H1 (cell line): ENCODE results near the gene THG1L.

Experiments
- EZH2 ChIP-seq: fragments of 200-600 bp; sonication (generic); IDR thresholded peaks from 2 replicates; pipeline ENCODE4 v1.7.1; 2012; ENCODE audit warnings: low read depth, mild to moderate bottlenecking, moderate library complexity, low read length, inconsistent platforms; ENCODE audit not compliant: severe bottlenecking
- FOSL1 ChIP-seq: IDR thresholded peaks from 2 replicates; pipeline ENCODE4 v1.6.1; 2011; ENCODE audit warnings: mild to moderate bottlenecking, low read depth, low read length, moderate library complexity; ENCODE audit not compliant: insufficient read depth
- GTF2F1 ChIP-seq: IDR thresholded peaks from 2 replicates; pipeline ENCODE4 v1.6.1; 2012; ENCODE audit warnings: low read depth, low read length, improper control_type of control experiment, borderline replicate concordance
- POLR2A ChIP-seq, 2 experiments: IDR thresholded peaks; 1 replicate in 1 of 2; 2 replicates in 1 of 2; pipeline ENCODE4 v1.6.1; 2011; ENCODE audit warnings: low read depth in 2 of 2, low read length in 2 of 2, mild to moderate bottlenecking in 2 of 2; ENCODE audit errors: control extremely low read depth in 1 of 2
- POLR2AphosphoS5 ChIP-seq: IDR thresholded peaks from 2 replicates; pipeline ENCODE4 v1.6.1; 2011; ENCODE audit warnings: low read depth, low read length
- RAD21 ChIP-seq, 2 experiments: IDR thresholded peaks in 1 of 2; conservative IDR thresholded peaks in 1 of 2; 2 replicates each; pipeline ENCODE4 v1.6.1; 2011; ENCODE audit warnings: low read depth in 2 of 2, low read length in 2 of 2, improper control_type of control experiment in 1 of 2, inconsistent platforms in 1 of 2, mild to moderate bottlenecking in 1 of 2, moderate library complexity in 1 of 2
- SAP30 ChIP-seq: fragments of 300-600 bp; sonication (generic); IDR thresholded peaks from 2 replicates; pipeline ENCODE4 v1.7.1; 2012; ENCODE audit warnings: low read length, moderate library complexity, mild to moderate bottlenecking, inconsistent platforms; ENCODE audit not compliant: insufficient read depth, insufficient replicate concordance
- SIN3A ChIP-seq, 2 experiments: IDR thresholded peaks in 1 of 2; conservative IDR thresholded peaks in 1 of 2; 2 replicates each; pipeline ENCODE4 v1.6.1; 2011 to 2012; ENCODE audit warnings: low read length in 2 of 2, improper control_type of control experiment in 1 of 2, low read depth in 1 of 2, mild to moderate bottlenecking in 1 of 2
- SRF ChIP-seq: IDR thresholded peaks from 2 replicates; pipeline ENCODE4 v1.6.1; 2011; ENCODE audit warnings: mild to moderate bottlenecking, low read depth, low read length, moderate library complexity
- TAF1 ChIP-seq: IDR thresholded peaks from 2 replicates; pipeline ENCODE4 v1.6.1; 2011; ENCODE audit warnings: mild to moderate bottlenecking, low read depth, low read length
- TEAD4 ChIP-seq: IDR thresholded peaks from 2 replicates; pipeline ENCODE4 v1.6.1; 2012; ENCODE audit warnings: low read depth, low read length, inconsistent platforms, mixed read lengths
- TF ChIP-seq, protein P1 (sequence below), 3 experiments: IDR thresholded peaks; 1 replicate in 2 of 3; 2 replicates in 1 of 3; pipeline versions ENCODE4 v1.5.1 to v1.6.1; 2011; ENCODE audit warnings: low read length in 3 of 3, mild to moderate bottlenecking in 3 of 3, inconsistent platforms in 2 of 3, low read depth in 1 of 3, moderate library complexity in 1 of 3; ENCODE audit not compliant: insufficient read depth in 1 of 3; ENCODE audit errors: control extremely low read depth in 1 of 3

GRCh38 chr5:157735991-157736390 is 4.8 kb downstream of the THG1L start:
- TF ChIP-seq SRF = no peak
- no peak for TF ChIP-seq SAP30
- TF ChIP-seq FOSL1 = no peak
- TF ChIP-seq, protein P1, sequence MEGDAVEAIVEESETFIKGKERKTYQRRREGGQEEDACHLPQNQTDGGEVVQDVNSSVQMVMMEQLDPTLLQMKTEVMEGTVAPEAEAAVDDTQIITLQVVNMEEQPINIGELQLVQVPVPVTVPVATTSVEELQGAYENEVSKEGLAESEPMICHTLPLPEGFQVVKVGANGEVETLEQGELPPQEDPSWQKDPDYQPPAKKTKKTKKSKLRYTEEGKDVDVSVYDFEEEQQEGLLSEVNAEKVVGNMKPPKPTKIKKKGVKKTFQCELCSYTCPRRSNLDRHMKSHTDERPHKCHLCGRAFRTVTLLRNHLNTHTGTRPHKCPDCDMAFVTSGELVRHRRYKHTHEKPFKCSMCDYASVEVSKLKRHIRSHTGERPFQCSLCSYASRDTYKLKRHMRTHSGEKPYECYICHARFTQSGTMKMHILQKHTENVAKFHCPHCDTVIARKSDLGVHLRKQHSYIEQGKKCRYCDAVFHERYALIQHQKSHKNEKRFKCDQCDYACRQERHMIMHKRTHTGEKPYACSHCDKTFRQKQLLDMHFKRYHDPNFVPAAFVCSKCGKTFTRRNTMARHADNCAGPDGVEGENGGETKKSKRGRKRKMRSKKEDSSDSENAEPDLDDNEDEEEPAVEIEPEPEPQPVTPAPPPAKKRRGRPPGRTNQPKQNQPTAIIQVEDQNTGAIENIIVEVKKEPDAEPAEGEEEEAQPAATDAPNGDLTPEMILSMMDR (IDR thresholded peaks at IDR 0.05; ENCODE audit: control extremely low read depth in 1 of 3, insufficient read depth in 1 of 3, low read depth in 1 of 3, low read length in 3 of 3) = no peak
- no peak for TF ChIP-seq TEAD4
- TF ChIP-seq GTF2F1 = no peak
- no peak for TF ChIP-seq SIN3A (conservative IDR thresholded peaks at IDR 0.05 in 1 of 2, IDR thresholded peaks at IDR 0.05 in 1 of 2; ENCODE audit: low read depth in 1 of 2, low read length in 2 of 2)
- no peak for TF ChIP-seq TAF1
- no peak for TF ChIP-seq EZH2
- TF ChIP-seq POLR2A (IDR thresholded peaks at IDR 0.05; ENCODE audit: control extremely low read depth in 1 of 2, low read depth in 2 of 2, low read length in 2 of 2) = no peak
- TF ChIP-seq RAD21 (IDR thresholded peaks at IDR 0.05 in 1 of 2, conservative IDR thresholded peaks at IDR 0.05 in 1 of 2; ENCODE audit: low read depth in 2 of 2, low read length in 2 of 2) = no peak
- no peak for TF ChIP-seq POLR2AphosphoS5
